Left kidney (tissue), 2 donors: ENCODE data around the gene MUC3A. TPM values are rescaled to one million over a fixed set of nuclear protein-coding genes. Genes with fewer than 3 reads are reported as not detected.

Experiments
- DNase-seq: peaks from one replicate; pipeline ENCODE4 v3.0.0-alpha.2; 2013
- polyA plus RNA-seq: library from polyadenylated mRNA; unstranded; fragments of 120-200 nt; gene quantifications from one replicate; pipeline ENCODE4 v1.2.1, GENCODE V29; 2013; ENCODE audit not compliant: insufficient read length

The MUC3A gene
- polyA plus RNA-seq, 1 donor = 1.2 TPM

- DNase-seq = no peak
Observed at GRCh38 chr7:100946766-100947365, 2.5 kb upstream of the MUC3A start.

GRCh38 chr7:100947792-100948191, 1.5 kb upstream of the MUC3A start:
- no peak for DNase-seq

GRCh38 chr7:100949933-100950443, 654 bp downstream of the MUC3A start:
- DNase-seq = no peak

- DNase-seq = no peak
Observed at GRCh38 chr7:100951172-100951571, 1.8 kb downstream of the MUC3A start.

GRCh38 chr7:100951888-100952560, 2.7 kb downstream of the MUC3A start:
- no peak for DNase-seq

GRCh38 chr7:100952641-100953040, 3.3 kb downstream of the MUC3A start:
- no peak for DNase-seq

GRCh38 chr7:100957832-100958421, 8.6 kb downstream of the MUC3A start:
- no peak for DNase-seq

GRCh38 chr7:100959894-100960293, 10.6 kb downstream of the MUC3A start:
- no peak for DNase-seq

- no peak for DNase-seq
Observed at GRCh38 chr7:100962537-100962936, 13.2 kb downstream of the MUC3A start.

- no peak for DNase-seq
Observed at GRCh38 chr7:100963386-100963785, 14.1 kb downstream of the MUC3A start.

GRCh38 chr7:100963874-100964273, 14.5 kb downstream of the MUC3A start:
- no peak for DNase-seq

- no peak for DNase-seq
Observed at GRCh38 chr7:100964630-100965029, 15.3 kb downstream of the MUC3A start.

GRCh38 chr7:100965045-100965722, 15.8 kb downstream of the MUC3A start:
- DNase-seq = no peak

- peak; percentile 82 for DNase-seq
Observed at GRCh38 chr7:100965723-100966541, 16.6 kb downstream of the MUC3A start.

GRCh38 chr7:100966542-100967291, 17.4 kb downstream of the MUC3A start:
- no peak for DNase-seq

- DNase-seq = no peak
Observed at GRCh38 chr7:100967292-100967863, 18.0 kb downstream of the MUC3A start.

GRCh38 chr7:100968031-100968430, 18.7 kb downstream of the MUC3A start:
- DNase-seq = no peak

GRCh38 chr7:100968650-100969049, 19.3 kb downstream of the MUC3A start:
- no peak for DNase-seq

- no peak for DNase-seq
Observed at GRCh38 chr7:100969066-100969615, 19.8 kb downstream of the MUC3A start, which contains the start of gene MUC12. Gene MUC12, plus strand, starts transcription at chr7:100969565. Its CDS starts 58 bp downstream, at chr7:100969623.
